ENCODE results near the gene GABRB3.

Gene GABRB3

DNA sequence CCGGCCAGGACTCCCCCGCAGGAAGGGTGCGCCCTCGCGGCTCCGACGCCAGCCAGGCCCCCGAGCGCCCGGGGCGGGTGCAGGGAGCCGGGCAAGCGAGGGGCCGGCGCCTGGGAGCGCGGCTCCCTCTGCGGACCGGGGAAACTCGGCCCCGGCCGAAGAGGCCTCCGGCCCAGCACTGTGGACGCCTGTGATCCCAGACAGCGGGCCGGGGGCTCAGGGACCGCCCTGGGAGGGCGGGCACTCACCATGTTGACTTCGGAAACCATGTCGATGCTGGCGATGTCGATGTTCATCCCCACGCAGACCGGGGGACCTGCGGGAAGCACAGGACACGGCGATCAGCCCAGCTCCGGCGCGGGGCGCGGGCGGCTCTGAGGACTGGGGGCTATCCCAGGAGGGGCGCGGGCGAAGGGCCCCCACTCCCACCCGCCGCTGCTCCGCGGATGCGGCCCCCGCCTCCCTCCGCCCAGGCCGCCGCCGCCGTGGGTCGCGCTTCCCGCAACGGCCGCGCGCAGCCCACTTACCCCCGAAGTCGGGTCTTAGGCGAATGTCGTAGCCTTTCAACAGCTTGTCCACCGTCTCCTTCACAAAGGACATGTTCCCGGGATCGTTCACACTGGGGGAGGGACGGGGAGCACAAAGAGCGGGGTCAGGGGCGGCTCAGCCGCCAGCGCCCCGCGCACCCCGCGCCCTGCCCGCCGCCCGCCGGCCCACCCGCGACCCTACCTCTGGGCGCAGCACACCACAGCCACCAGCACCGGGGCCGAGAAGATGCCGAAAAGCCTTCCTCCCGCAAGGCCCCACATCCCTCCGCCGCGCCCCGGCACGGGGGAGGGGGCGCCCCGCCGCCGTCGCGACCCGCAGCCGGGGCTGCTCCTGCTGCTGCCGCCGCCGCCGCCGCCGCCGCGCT is at the start of gene GABRB3:
TSS of gene GABRB3 (minus strand) at position 913 of the 913 bp plus-strand sequence.
- no peak for DNase-seq

DNA sequence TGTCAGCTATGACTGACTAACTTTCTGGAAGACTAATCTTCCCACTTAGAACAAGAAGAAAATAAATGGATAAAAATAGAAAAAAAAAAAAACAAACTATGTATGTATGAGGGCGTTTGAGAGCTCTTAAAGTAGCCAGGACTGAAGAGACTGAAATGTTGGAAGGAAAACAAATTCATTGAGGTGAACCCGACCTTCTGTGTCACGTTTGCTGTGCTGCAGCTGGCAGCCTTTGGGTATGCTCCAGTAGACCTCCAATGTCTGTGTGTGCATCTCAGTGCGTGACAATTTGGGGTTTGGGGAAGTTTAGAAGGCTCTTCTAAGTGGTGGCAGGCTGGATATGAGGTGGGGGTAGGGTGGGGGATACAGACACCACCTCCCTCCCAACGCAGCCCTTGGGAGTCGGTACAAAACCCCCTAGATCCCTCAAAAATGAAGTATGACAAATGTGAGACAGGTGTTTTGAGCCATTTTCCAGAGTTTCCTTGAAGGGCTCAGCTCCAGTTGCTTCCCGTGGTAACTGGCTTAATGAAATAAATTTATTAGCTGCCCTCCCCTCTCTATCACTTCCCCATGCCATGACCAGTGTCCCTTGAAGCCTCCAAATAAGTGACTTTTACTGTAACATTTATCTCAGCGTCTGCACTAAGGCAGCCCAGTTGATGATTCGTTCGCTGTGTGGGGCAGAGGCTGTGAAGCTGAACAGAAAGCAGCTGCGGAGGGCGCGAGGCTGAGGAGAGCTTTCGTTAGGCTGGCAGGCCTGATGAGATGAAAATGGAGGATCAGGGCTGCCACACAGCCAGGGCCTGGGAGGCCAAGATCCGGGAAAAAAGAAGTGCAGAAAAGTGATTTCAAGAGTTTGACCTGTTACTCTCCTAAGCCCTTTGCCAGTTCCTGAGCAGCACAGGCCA is 34.9 kb upstream of the GABRB3 start:
- no peak for DNase-seq

DNA sequence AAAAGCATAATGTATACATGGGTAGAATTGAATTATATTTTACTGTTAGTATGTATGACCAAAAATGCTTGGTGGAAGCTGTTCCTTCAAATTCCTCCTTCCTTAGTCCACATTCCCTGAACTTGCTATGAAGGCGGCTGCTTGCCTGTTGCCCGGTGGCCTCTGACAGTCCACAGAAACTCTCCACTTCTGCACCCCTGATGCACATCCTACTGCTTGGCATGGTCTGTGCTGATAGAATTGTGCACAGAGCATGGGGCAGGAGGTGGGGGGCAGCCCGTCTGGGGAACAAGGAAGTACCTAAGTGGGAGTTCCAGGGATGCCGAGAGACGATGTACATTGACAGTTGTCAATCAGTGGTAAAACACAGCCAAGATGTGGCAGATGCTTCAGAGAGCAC is 33.7 kb upstream of the GABRB3 start:
- no peak for DNase-seq

DNA sequence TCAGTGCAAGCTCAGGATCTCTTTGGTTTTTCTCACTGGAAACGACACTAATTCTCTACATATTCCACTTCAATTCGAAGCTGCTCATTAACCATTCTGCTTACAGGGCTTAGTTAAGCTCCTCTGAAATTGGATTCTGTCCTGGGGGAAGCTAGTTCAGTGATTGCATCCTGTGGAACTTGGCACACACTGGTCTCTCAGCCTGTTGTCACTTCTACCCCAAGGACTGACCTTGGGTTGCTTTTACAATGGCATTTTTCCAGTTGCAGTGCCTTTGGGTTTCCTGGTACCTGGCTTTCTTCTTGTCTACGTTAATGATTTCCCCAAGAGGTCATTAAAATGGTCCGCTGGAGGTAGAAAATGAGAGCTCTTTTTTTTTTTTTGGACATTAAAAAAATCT is 33.3 kb upstream of the GABRB3 start:
- no peak for DNase-seq

- no peak for DNase-seq
These were observed 32.6 kb upstream of the GABRB3 start for GRCh38 chr15:26805470-26805869.

DNA sequence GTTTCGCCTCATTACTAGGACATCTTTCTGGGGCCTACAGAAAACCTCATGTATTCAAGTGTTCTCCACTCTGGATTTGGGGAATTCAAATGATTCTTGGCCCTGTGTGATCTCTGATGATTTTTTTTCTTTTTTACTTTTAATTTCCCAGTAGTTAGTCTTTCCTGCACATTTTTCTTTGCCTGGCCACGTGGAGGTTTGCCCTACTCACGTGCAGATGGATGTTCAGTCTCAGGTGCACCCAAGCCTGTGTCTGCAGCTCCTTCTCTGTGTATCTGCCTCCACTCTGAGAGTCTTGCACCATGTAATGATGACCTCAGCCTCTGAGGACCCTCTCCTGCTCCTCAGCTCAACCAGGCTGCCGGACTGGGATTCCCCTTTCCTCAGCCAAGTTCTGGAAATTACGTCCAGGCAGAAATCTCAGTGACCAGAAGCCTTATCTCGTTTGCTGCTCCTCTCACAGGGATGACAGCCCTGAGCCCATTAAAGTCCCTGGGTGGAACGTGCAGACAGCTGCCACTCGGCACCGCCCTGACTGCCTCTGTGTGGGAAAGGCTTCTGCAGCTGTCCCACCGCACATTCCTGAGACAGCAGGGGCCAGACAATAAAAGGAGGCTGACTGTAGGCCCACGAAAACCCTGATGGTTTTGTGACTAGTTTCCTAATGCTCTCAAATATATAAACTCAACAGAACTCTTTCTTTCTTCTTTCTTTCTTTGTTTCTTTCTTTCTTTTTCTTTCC is 31.4 kb upstream of the GABRB3 start:
- no peak for DNase-seq

DNA sequence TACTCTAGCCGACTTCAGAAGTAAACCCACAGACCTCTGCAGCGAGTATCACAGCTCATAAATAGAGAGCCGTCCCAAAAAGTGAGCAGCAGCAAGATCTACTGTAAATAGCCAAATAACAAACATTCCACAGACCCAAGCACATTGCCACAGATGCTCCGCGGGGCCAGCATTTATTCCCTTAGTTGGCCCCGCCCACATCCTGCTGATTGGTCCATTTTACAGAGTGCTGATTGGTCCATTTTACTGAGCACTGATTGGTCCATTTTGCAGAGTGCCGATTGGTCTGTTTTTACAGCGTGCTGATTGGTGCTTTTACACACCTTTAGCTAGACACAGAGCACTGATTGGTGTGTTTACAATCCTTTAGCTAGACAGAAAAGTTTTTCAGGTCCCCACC is 17.3 kb upstream of the GABRB3 start:
- DNase-seq = no peak

DNA sequence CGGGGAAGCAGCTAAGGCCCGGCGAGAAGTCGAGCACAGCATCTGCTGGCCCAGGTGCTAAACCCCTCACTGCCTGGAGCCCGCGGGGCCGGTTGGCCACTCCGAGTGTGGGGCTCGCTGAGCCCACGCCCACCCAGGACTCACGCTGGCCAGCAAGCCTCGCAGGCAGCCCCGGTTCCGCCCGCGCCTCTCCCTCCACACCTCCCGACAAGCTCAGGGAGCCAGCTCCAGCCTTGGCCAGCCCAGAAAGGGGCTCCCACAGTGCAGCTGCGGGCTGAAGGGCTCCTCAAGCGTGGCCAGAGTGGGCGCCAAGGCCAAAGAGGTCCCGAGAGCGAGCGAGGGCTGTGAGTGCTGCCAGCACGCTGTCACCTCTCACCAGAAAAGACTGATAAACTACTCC is 8.9 kb upstream of the GABRB3 start:
- no peak for DNase-seq

DNA sequence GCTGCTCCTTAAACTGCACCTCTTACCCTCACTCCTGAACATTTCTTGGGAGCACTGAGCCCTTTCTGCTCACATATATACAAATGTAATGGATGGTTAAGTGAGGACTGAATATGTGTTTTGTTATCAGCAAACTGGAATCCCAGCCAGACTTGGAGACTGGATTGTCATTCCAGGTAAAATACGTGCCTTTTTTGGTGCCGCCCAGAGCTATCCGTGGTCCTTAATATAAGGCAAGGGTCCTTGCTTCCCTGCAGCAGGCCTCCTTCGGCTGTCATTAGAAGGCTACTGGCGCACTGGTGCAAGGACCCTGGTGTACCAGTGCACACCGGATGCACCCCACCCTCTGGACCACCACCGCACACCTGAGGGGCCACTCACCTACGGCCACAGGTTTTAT is 1.1 kb upstream of the GABRB3 start:
- DNase-seq = no peak

DNA sequence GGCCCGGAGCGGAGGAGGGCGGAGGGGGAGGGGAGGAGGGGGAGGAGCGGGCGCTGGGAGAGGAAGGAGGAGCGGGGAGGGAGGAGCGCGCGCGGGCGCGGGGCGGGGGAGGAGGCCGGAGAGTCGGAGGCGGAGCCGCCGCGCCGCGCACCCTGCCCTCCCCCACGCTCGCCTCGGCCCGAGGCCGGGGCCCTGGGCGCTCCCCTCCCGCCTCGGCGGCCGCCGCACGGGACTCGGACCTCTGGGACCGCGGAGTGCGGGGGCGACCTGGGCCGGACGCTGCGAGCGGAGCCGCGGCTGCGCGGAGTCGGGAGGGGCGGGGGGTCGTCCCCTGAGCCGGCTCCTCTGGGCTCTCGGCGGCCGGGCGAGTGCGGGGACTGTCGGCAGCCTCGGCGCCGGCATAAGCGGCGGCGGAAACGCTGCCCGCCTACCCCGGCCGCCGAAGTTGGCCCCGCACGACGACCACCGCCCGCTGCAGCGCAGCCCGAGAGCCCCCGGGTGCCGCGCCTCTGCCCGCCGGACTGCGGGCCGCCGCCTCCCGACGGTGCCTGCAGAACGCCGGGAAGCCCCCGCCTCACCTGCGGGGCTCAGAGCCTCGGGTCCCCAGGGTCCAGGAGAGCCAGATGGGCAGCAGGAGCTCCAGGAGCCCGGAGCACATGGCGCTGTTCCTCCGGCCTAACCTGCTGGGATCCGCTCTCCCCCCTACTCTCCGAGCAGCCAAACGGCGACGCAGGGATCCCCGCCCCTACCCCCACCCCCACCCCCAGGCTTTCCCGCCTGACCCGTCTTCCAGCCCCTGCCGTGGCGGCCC is 406 bp upstream of the GABRB3 start:
- no peak for DNase-seq

DNA sequence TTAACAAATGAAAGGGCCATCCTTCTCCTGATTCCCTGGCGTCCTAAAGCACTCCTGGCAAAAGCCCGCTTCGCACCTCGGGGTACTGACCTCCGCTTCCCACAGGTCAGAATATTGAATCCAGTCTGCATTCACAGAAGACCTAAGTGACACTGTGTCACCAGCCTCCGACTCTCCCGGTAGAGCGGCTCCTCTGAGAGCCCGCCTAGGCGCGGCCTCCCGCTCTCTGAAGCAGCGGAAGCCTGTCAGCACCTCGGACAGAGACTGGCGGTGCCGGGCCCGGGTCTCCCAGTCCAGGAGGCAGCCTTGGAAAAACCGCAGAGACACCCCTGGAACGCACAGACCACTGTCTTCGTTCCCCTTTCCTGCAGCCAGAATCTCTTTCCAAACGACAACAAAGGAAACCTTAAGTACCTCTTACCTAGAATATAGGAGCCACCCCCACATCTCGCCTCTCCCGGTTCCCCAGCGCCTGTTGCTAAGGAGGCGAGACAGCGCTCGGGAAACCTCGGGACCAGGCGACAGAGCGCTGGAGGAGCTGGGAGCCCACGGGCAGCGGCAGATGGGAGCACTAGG is 1.2 kb downstream of the GABRB3 start:
- no peak for DNase-seq

DNA sequence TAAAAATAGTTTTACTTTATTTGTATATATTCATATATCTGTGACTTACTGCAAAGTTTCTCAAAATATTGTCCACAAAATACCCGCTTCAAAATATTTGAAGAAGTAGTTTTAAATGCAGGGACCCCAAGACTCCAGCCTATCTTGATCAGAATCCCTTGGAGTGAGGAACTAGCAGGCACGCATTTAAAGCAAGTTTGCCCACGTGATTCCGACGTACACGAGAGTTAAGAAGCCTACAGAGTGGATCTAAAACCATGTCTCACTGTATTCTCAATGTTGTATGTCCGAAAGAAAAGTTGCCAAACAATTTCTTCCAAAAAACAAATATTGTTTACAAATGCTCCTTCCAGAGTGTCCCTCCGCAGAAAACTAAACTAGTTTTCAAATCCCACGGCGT is 1.7 kb downstream of the GABRB3 start:
- no peak for DNase-seq

DNA sequence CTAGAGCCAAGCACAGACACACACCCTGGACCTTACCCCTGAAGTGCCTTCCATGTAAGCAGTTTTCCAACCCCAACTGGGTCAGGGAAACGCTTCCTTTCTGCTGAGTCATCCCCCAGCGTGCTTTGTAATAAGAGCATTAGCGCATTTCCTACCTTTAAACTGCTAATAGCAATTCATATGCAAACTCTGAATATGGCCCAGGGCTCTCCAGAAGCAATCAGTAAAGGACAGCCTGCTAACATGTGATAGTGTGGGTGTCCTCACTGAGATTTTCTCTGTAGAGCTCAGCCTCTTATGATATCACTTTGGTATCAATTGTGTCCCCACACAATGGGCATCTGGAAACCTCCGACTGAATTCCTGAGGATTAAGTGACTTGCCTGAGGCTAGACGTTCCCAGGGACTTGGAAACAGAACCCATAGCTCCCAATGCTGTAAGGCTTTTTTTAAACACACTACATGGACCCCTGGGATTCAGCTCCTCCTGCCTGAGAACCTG is 5.6 kb downstream of the GABRB3 start:
- DNase-seq = no peak

DNA sequence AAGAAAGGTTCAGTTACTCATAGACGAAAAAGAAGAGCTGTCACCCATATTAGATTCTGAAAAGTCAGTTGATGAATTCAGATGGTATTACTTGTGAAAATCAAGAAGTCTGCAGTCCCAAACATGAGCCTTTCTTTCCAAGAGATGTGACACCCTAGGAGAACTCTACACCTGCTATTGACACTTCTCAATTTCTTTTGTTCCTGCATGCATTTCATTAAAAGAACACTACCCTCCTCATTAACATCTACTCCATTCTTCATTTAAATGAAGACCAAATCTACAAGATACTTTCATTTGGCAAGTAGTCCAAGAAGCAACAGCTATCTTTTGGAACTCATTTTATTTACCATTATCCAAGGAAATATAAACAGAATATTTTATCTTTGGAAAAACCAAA is 6.6 kb downstream of the GABRB3 start:
- no peak for DNase-seq

DNA sequence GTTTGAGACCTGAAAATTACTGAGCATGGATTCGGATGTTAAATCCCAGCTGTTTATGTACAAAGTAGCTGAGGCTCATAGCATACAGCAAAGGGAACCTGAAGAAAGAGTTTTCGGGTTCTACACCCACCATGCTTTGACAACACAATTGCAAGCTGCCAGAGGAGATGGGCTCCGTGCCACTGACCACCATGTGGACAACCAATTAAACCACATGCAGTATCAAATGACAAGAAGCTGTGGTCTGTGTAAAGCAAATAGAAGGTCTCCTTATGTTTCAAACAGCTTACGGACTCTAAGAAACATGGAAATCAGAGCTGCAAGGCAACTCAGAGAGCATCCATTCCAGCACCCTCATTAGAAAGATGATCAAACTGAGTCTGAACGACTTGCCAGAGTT is 12.9 kb downstream of the GABRB3 start:
- no peak for DNase-seq

DNA sequence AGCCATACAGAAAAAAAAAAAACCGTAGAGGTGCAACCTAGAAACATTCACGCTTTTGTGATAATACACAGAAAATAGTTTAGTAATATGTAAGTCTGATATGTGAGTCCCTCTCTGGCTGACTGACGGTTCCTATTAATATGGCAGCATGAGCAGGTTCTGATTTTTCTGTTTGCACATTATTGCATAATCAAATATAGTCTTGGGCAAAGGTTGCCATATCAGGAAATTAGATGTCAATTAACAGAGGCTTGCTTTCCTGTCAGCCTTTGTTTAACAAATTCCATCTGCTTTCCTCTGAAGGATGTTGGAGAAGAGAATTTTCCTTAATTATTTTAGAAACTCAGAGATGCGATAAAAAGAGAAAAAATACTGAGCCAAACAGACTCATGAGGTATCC is 14.8 kb downstream of the GABRB3 start:
- no peak for DNase-seq

DNA sequence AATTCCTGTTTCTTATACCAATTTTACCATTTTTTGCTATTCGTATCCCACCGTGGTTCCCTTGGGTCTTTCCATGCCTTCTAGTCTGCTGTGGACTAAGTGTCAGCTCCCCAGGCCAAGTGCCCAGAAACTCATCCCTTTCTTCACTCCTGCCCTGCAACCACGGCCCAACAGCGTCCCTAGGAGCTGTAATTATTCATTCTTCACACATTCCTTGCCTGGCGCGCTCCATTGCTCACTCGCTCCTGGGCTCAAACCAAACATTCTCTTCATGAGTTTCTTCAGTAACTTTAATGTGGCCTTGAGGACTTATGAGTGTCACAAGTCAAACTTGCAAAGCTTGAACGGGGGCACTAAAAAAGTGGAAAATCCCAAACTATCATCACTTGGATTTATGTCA is 15.7 kb downstream of the GABRB3 start:
- DNase-seq = no peak

- no peak for DNase-seq
These were observed 28.0 kb downstream of the GABRB3 start for GRCh38 chr15:26744894-26745293.

GRCh38 chr15:26739791-26740190 is 33.1 kb downstream of the GABRB3 start:
- DNase-seq = no peak

DNA sequence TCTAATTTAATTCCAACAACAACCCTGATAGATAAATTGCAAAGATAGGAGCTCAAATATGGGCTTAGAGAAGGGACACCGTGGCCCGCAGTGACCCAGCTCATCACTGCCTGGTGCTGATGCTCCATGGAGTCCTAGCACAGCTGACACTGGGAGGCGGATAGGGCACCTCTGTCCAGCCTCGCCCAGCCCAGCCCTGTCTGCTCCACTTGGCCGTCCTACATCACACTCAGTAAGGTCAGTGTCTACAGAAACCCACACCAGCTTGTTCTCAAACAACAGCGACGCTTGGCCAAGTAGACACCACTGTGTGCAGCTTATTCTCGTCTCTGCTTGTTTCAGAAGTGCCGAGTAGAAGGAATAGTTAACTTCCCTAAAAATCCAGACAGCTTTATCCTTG is 33.9 kb downstream of the GABRB3 start:
- DNase-seq = no peak

- DNase-seq = no peak
These were observed 36.2 kb downstream of the GABRB3 start for GRCh38 chr15:26736502-26737248.
